ENCODE measurements around the gene ZAP70. TPM values are rescaled to one million over a fixed set of nuclear protein-coding genes. Genes with fewer than 3 reads are reported as not detected.

Gene ZAP70
- total RNA-seq, 1 experiment from 2014 or later, result 2.5 TPM

DNA sequence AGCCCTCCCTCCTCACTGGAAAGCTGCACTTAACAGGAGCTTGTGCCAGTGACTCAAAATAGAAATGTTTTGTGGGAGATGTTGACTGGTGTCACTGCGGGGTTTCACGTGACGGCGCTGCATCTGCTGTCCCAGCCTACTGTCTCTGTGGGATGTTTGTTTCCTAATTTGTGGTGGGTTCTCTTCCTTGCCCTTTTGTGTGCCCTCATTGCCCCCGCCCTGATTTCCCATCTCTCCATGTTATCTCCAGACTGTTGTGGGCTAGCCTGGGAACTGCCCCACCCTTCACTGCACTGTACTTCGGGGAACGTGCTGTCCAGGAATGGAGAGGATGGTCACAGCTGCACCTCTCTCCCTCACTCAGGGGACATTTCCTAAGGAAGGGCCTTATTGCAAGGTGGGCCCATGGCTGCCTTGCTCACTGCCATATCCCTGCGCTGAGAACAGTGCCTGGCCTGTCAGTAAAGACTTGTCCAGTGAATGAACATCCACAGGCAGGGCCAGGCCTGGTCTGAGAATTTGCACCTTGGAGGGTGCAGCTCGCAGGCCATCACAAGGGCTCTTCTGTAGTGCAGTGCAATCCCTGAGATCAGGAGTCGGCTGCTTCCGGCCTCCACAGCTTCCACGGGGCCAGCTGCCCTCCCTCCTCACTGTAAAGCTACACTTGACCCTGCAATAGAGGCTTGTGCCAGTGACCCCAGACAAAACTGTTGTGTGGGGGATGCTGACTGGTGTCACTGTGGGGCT is 18.1 kb downstream of the ZAP70 start:
- Histone ChIP-seq H3K4me3 (ENCODE audit: insufficient read depth, low read depth, low read length) (no peak overlapping the region), H3K36me3 (replicated peaks; ENCODE audit: control insufficient read depth, insufficient read depth, low read length) (no peaks in the 10 kb centered on the region), H3K27me3 (ENCODE audit: control insufficient read depth, insufficient read depth, low read length) (no peaks in the 10 kb centered on the region)
- DNase-seq, result no peak

DNA sequence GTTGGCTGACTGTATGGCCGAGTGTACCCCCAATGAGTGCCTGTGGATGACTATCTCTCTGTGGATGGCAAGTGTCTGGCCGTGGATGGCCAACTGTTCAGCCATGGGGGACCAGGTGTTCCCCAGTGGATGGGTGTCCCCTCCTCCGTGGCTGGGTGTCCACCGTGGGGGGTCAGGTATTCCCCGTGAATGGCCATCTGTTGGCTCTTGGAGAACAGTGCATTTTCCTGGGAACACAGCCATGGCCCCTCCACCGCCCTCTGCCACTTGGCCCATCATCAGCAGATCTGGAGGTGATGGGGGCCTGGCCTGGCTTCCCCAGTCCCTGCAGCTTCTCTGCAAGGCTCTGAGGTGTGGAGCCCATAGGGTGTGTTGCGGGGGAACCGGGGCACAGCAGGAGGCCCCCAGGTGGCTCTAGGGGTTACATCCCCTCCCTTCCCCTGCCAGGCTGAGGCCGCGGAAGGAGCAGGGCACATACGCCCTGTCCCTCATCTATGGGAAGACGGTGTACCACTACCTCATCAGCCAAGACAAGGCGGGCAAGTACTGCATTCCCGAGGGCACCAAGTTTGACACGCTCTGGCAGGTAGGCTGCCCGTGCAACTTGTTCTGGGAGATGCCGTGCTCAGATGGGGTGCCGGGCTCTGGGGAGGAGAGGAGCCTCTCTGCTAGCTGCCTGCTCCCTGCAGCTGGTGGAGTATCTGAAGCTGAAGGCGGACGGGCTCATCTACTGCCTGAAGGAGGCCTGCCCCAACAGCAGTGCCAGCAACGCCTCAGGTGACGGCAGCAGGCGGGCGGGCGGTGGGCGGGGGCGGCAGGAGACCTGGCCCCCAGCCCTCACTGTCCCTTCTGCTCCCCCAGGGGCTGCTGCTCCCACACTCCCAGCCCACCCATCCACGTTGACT is 19.3 kb downstream of the ZAP70 start:
- no peak for DNase-seq
- H3K4me3 ChIP-seq (ENCODE audit: insufficient read depth, low read depth, low read length), result no peak overlapping the region
- no peaks in the 10 kb centered on the region for H3K36me3 ChIP-seq (replicated peaks; ENCODE audit: control insufficient read depth, insufficient read depth, low read length)
- no peaks in the 10 kb centered on the region for H3K27me3 ChIP-seq (ENCODE audit: control insufficient read depth, insufficient read depth, low read length)

DNA sequence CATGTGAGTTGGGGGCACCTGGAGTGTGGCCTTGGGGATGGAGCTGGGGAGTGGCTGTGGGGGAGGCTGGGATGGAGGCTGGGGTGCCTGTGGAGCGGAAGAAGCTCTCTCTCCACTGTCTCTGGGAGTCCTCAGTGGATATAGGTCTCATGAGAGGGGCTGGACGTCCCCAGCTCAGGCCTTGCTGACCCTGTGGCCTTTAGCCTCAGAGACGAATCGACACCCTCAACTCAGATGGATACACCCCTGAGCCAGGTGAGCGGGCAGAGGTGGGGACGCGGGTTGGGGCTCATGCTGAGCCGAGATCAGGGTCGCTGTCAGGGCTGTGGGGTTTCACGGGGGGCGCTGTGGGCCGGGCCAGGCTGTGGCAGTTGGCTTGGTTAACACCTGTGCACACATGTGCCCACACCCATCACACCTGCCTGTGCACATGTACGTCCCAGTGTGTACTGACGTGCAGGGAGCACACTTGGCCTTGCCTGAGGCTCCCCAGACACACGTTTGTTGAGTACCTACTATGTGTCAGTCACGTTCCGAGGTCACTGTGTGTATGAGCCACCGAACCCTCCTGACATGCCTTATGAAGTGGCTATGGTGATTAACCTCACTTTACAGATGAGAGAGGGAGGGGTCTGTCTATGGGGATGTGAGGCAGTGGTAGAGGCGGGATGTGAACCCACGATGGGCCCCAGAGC is 20.1 kb downstream of the ZAP70 start:
- H3K27me3 ChIP-seq (ENCODE audit: control insufficient read depth, insufficient read depth, low read length), result no peaks in the 10 kb centered on the region
- no peak for DNase-seq
- no peak overlapping the region for H3K4me3 ChIP-seq (ENCODE audit: insufficient read depth, low read depth, low read length)
- no peaks in the 10 kb centered on the region for H3K36me3 ChIP-seq (replicated peaks; ENCODE audit: control insufficient read depth, insufficient read depth, low read length)

DNA sequence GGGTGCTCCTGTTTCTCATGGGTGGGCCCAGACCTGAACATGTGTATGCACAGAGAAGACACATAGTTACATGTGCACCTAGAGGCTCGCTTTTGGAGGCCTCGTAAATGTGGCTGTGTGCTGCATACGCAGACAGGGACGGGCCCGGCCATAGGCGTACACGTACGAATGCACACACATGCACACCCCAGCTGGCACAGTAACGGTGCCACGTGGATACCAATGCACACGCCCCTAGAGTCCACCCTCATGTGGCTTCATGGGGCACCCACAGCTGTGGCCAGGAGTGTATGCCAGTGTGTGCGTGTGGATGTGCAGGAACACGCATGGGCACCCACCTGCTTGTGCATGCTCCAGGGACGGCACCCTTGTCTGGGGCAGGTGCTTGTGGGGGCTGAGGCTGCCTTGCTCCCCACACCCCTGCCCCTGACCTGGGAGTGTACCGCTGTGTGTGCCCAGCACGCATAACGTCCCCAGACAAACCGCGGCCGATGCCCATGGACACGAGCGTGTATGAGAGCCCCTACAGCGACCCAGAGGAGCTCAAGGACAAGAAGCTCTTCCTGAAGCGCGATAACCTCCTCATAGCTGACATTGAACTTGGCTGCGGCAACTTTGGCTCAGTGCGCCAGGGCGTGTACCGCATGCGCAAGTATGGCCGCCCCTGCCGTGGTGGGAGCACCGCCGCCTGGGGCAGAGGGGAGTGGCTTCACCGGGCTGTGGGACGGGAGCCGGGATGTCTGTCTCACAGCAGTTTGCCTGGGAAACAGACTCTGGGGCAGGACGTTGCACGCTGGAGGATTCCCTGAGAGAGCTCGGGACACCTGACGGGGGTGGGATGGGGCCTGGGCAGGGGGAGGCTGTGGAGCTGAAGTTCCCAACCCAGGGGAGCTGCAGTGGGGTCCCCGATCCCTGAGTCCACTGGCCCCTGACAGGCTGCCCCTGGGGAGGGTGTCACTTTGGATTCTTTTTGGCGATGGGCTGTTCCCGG is 21.0 kb downstream of the ZAP70 start:
- H3K36me3 ChIP-seq (replicated peaks; ENCODE audit: control insufficient read depth, insufficient read depth, low read length), result no peaks in the 10 kb centered on the region
- H3K4me3 ChIP-seq (ENCODE audit: insufficient read depth, low read depth, low read length), result no peak overlapping the region
- no peaks in the 10 kb centered on the region for H3K27me3 ChIP-seq (ENCODE audit: control insufficient read depth, insufficient read depth, low read length)
- peak; percentile 56 for DNase-seq

DNA sequence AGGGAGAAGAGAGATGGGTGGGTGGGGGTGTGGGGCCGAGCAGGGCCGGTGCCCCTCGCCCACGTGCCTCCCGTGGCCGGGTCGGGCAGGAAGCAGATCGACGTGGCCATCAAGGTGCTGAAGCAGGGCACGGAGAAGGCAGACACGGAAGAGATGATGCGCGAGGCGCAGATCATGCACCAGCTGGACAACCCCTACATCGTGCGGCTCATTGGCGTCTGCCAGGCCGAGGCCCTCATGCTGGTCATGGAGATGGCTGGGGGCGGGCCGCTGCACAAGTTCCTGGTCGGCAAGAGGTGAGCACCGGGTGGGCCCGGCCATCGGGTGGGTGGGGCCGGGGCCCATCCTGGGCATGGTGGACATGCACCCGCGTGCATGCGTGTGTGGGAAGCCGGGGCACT is 21.8 kb downstream of the ZAP70 start:
- Histone ChIP-seq H3K36me3 (replicated peaks; ENCODE audit: control insufficient read depth, insufficient read depth, low read length) (no peaks in the 10 kb centered on the region), H3K4me3 (ENCODE audit: insufficient read depth, low read depth, low read length) (no peak overlapping the region), H3K27me3 (ENCODE audit: control insufficient read depth, insufficient read depth, low read length) (no peaks in the 10 kb centered on the region)
- DNase-seq, result no peak

DNA sequence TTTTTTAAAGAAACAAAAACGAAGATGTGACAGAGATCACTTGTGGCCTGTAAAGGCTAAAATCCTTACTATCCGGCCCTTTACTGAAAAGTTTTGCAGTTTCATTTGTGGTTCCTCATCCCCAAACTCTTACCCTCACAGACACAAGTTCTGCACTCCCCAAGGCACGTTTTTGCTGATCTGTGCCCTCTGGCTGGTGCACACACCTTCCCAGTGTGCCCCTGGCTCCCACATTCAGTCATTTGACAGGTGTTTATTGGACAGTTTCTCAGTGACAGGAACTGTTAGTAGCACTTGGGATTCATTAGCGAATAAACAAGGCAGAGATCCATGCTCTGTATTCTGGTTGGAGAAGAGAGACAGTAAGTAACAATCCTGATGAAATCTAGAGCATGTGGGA is 22.8 kb downstream of the ZAP70 start:
- DNase-seq, result no peak
- H3K27me3 ChIP-seq (ENCODE audit: control insufficient read depth, insufficient read depth, low read length), result no peaks in the 10 kb centered on the region
- no peak overlapping the region for H3K4me3 ChIP-seq (ENCODE audit: insufficient read depth, low read depth, low read length)
- H3K36me3 ChIP-seq (replicated peaks; ENCODE audit: control insufficient read depth, insufficient read depth, low read length), result no peaks in the 10 kb centered on the region

DNA sequence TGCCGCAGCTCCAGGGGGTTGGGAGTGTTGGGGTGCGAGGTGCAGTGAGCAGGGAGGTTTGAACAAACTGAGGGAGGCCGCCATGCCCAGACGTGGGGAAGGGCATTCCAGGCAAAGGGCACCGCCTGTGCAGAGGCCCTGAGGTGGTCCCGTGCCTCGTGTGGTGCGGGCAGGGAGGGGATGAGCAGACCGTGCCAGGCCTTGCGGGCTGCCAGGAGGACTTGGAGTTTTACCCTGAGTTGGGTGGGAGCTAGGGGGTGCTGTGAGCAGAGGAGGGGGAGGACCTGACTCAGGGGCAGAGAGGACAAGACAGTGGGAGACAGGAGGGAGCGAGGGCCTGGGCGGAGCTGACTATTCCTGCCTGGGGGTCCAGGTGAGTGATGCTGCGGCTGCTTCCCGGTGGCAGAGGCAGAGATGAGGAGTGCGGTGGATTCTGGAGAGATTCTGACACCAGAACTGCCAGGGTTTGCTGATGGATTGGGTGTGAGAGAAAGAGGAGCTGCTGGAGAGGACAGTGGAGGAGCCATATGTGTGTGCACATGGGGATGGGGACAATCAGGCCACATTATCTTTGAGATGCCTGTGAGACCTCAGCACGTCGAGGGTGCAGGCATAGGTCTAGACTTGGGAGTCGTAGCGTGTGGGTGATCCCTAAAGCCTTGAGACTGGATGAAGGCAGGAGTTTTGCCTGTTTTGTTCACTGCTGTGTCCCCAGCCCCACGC is 23.4 kb downstream of the ZAP70 start:
- H3K4me3 ChIP-seq (ENCODE audit: insufficient read depth, low read depth, low read length), result no peak overlapping the region
- H3K27me3 ChIP-seq (ENCODE audit: control insufficient read depth, insufficient read depth, low read length), result no peaks in the 10 kb centered on the region
- H3K36me3 ChIP-seq (replicated peaks; ENCODE audit: control insufficient read depth, insufficient read depth, low read length), result no peaks in the 10 kb centered on the region
- peak; percentile 64 for DNase-seq

DNA sequence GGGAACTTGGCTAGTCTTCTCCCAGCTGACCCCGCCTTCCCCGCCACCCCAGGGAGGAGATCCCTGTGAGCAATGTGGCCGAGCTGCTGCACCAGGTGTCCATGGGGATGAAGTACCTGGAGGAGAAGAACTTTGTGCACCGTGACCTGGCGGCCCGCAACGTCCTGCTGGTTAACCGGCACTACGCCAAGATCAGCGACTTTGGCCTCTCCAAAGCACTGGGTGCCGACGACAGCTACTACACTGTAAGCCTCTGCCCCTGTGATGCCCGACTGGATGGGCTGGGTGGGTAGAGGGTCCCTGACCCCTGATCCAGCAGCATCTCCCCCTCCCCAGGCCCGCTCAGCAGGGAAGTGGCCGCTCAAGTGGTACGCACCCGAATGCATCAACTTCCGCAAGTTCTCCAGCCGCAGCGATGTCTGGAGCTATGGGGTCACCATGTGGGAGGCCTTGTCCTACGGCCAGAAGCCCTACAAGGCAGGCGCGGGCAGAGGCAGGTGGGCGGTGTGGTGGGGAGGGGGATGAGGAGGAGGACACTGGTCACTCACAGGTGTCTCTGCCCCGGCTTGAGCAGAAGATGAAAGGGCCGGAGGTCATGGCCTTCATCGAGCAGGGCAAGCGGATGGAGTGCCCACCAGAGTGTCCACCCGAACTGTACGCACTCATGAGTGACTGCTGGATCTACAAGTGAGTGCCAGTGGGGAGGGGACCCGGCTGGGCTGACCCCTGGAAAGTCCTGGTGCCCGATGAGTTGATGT is 24.2 kb downstream of the ZAP70 start:
- no peak for DNase-seq
- Histone ChIP-seq H3K27me3 (ENCODE audit: control insufficient read depth, insufficient read depth, low read length) (no peaks in the 10 kb centered on the region), H3K36me3 (replicated peaks; ENCODE audit: control insufficient read depth, insufficient read depth, low read length) (no peaks in the 10 kb centered on the region), H3K4me3 (ENCODE audit: insufficient read depth, low read depth, low read length) (no peak overlapping the region)

DNA sequence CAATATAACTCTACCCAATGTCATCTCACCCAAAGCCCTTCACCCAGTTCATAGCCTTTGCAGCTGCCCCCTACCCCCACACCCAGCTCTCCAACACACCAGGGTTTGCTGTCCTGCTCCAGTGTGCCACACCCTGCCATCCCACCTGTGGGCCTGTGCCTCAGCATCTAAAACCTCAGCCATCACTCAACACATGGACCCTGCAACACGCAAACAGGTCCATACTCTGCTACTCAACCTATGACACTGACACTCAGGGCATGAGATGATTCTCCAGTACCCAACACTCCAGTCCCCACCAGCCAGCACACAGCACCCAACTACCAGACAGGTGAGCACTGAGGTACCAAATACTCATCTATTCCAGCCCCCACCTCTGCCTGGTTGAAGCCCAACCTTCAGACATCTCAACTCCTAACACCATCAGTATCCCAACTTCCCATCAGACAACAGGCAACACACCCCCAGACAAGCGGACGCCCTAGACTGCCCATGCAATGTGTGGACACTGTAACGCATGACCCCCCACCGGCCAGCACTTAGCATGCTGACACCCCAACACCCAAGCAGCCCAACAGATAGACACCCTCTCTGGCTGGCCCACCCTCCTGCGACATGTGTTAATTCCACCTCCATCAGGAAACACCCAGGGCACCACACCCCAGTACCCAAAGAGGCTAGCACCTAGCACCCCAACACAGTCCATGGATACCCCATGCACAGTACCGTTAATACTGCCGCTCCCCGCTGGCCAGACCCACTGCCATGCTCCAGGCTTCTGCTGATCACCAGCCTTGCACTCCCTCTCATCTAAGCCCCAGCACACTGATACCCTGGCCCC is 25.0 kb downstream of the ZAP70 start:
- no peak for DNase-seq
- H3K36me3 ChIP-seq (replicated peaks; ENCODE audit: control insufficient read depth, insufficient read depth, low read length), result no peaks in the 10 kb centered on the region
- H3K4me3 ChIP-seq (ENCODE audit: insufficient read depth, low read depth, low read length), result no peak overlapping the region
- H3K27me3 ChIP-seq (ENCODE audit: control insufficient read depth, insufficient read depth, low read length), result no peaks in the 10 kb centered on the region

DNA sequence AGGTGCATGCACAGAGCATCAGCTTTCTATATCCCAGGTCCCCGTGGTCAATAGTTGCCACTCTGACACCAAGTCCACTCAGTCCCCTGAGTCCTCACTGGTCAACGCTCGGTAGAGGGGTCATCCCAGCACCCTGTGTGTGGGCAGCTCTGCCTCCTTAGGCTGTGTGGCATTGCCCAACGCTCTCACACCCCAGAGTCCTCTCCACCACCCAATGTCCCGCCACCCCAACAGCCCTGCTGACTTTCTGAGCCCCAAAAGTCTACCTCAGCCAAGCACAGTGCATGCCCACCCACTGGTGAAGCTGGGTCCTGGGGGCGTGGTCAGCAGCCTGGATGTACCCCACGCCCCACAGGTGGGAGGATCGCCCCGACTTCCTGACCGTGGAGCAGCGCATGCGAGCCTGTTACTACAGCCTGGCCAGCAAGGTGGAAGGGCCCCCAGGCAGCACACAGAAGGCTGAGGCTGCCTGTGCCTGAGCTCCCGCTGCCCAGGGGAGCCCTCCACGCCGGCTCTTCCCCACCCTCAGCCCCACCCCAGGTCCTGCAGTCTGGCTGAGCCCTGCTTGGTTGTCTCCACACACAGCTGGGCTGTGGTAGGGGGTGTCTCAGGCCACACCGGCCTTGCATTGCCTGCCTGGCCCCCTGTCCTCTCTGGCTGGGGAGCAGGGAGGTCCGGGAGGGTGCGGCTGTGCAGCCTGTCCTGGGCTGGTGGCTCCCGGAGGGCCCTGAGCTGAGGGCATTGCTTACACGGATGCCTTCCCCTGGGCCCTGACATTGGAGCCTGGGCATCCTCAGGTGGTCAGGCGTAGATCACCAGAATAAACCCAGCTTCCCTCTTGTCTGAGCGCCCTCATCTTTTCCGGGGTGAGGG is 25.9 kb downstream of the ZAP70 start:
- H3K4me3 ChIP-seq (ENCODE audit: insufficient read depth, low read depth, low read length), result no peak overlapping the region
- no peaks in the 10 kb centered on the region for H3K27me3 ChIP-seq (ENCODE audit: control insufficient read depth, insufficient read depth, low read length)
- H3K36me3 ChIP-seq (replicated peaks; ENCODE audit: control insufficient read depth, insufficient read depth, low read length), result no peaks in the 10 kb centered on the region
- no peak for DNase-seq

DNA sequence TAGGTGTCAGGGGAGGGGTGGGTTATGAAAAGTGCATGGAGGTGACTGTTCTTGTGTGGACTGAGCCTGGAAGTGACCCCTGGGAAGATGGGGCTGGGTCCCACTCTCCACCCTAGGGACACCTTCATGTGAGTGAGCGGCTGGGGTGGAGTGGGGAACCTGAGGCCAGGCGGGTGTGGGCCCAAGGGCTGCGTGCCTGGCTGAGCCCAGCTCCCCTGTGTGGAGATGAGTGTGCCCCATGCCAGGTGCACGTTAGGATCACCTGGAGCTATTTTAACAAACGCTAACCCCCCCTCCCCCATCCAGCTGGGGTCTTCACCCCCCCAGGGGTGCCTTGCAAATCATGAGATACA is 26.5 kb downstream of the ZAP70 start:
- Histone ChIP-seq H3K36me3 (replicated peaks; ENCODE audit: control insufficient read depth, insufficient read depth, low read length) (no peaks in the 10 kb centered on the region), H3K4me3 (ENCODE audit: insufficient read depth, low read depth, low read length) (no peak overlapping the region), H3K27me3 (ENCODE audit: control insufficient read depth, insufficient read depth, low read length) (no peaks in the 10 kb centered on the region)
- DNase-seq, result no peak

All from H7 (cell line).